Measurements from ENCODE around the gene BCL2.

BCL2 gene

GRCh38 chr18:63213936-63214671 is 105.5 kb downstream of the BCL2 start:
- no peaks in the 10 kb centered on the region for H3K27me3 ChIP-seq (ENCODE audit: control insufficient read depth, insufficient read depth, low read length)
- DNase-seq (ENCODE audit: low read depth, low spot score), result no peak
- H3K4me1 ChIP-seq (ENCODE audit: control insufficient read depth, insufficient read depth, low read length), result no peaks in the 10 kb centered on the region
- H3K9me3 ChIP-seq (ENCODE audit: control insufficient read depth, insufficient read depth, low read length), result no peaks in the 10 kb centered on the region
- no peaks in the 10 kb centered on the region for H3K36me3 ChIP-seq (ENCODE audit: control insufficient read depth, insufficient read depth, low read length)
- no CpG with 5 or more reads among the region's 8 CpGs for whole genome bisulfite sequencing (ENCODE audit: insufficient coverage, insufficient read length)
- no peak overlapping the region for H3K4me3 ChIP-seq (ENCODE audit: low read length)
- H3K27ac ChIP-seq (ENCODE audit: low read length), result no peak overlapping the region

DNA sequence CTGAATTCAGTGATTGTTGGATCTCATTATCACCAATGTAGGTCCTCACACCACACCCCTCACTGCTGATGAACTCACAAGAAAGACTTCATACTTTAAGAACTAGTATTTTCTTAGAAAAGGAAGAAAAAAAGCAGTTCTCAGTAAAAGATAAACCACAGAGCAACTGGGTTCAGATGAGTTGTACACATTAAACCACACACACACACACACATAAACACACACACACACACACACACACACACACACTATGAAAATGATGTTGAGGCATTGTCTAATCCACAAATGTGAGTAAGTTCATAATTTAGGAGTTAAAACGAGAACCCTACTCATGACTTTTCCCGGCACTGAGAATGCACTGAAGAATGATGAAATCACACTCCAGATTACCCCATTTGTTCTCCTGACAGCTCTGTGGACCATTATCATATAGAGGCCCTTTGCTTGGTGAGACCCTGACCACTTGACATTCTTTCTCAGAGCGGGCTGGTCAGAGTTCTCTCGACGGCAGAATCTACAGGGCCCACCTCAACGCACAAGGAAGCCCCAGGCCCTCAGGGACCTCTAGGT is 106.2 kb downstream of the BCL2 start:
- Histone ChIP-seq H3K4me3 (ENCODE audit: low read length) (no peak overlapping the region), H3K27me3 (ENCODE audit: control insufficient read depth, insufficient read depth, low read length) (no peaks in the 10 kb centered on the region), H3K36me3 (ENCODE audit: control insufficient read depth, insufficient read depth, low read length) (no peaks in the 10 kb centered on the region), H3K27ac (ENCODE audit: low read length) (no peak overlapping the region), H3K4me1 (ENCODE audit: control insufficient read depth, insufficient read depth, low read length) (no peaks in the 10 kb centered on the region), H3K9me3 (ENCODE audit: control insufficient read depth, insufficient read depth, low read length) (no peaks in the 10 kb centered on the region)
- WGBS (ENCODE audit: insufficient coverage, insufficient read length), result no CpG with 5 or more reads among the region's 6 CpGs
- DNase-seq (ENCODE audit: low read depth, low spot score), result no peak

DNA sequence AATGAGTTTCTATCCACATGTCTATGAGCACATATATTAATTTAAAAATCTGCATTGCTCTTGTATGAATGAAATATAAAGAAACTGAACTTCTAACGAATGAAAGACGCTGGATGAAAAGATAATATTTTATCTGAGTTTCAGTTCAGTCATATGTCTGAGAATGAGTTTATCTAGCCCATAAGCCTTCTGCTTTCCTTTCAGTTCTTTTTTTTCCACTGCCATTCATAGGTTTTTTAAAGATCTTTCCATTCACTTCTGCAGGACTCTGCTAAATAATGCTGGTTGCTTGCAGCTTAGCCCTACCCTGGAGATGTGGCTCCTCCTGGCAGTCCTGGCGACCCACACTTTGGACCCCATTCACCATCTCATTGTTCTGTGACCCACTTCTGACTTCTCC is 109.0 kb downstream of the BCL2 start:
- H3K4me1 ChIP-seq (ENCODE audit: control insufficient read depth, insufficient read depth, low read length), result no peaks in the 10 kb centered on the region
- WGBS (ENCODE audit: insufficient coverage, insufficient read length), result no CpG with 5 or more reads among the region's 3 CpGs

GRCh38 chr18:63208676-63209075 is 110.9 kb downstream of the BCL2 start:
- WGBS (ENCODE audit: insufficient coverage, insufficient read length), result no CpG with 5 or more reads among the region's 3 CpGs

More for the DNA sequence above, 109.0 kb downstream of the BCL2 start:
- H3K9me3 ChIP-seq (ENCODE audit: control insufficient read depth, insufficient read depth, low read length), result no peaks in the 10 kb centered on the region
- no peaks in the 10 kb centered on the region for H3K36me3 ChIP-seq (ENCODE audit: control insufficient read depth, insufficient read depth, low read length)
- H3K4me3 ChIP-seq (ENCODE audit: low read length), result no peak overlapping the region
- H3K27me3 ChIP-seq (ENCODE audit: control insufficient read depth, insufficient read depth, low read length), result no peaks in the 10 kb centered on the region
- DNase-seq (ENCODE audit: low read depth, low spot score), result no peak
- H3K27ac ChIP-seq (ENCODE audit: low read length), result no peak overlapping the region

DNA sequence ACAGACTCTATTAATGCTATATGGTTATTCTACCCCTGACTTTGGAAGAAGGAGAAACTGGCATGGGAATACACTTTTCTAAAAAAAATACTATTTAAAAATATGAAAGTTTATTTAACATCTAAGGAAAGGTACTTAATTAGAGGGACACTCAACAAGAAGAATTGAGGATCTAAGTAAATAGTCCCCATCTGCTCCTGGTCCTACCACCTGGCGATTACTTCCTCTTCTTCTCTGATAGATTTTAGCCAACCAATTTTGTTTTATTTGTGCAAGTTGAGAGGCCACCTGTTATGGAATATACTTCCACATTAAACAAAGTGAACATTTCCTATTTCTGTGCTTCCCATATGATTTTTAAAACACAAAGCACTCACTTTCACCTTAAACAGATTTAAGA is 111.7 kb downstream of the BCL2 start:
- Histone ChIP-seq H3K27me3 (ENCODE audit: control insufficient read depth, insufficient read depth, low read length) (no peaks in the 10 kb centered on the region), H3K4me3 (ENCODE audit: low read length) (no peak overlapping the region), H3K36me3 (ENCODE audit: control insufficient read depth, insufficient read depth, low read length) (no peaks in the 10 kb centered on the region), H3K9me3 (ENCODE audit: control insufficient read depth, insufficient read depth, low read length) (no peaks in the 10 kb centered on the region), H3K27ac (ENCODE audit: low read length) (no peak overlapping the region), H3K4me1 (ENCODE audit: control insufficient read depth, insufficient read depth, low read length) (no peaks in the 10 kb centered on the region)
- WGBS (ENCODE audit: insufficient coverage, insufficient read length), result no CpG with 5 or more reads among the region's 1 CpG
- DNase-seq (ENCODE audit: low read depth, low spot score), result no peak

More at GRCh38 chr18:63208676-63209075, 110.9 kb downstream of the BCL2 start:
- H3K27ac ChIP-seq (ENCODE audit: low read length), result no peak overlapping the region
- H3K9me3 ChIP-seq (ENCODE audit: control insufficient read depth, insufficient read depth, low read length), result no peaks in the 10 kb centered on the region
- H3K27me3 ChIP-seq (ENCODE audit: control insufficient read depth, insufficient read depth, low read length), result no peaks in the 10 kb centered on the region
- H3K4me3 ChIP-seq (ENCODE audit: low read length), result no peak overlapping the region
- no peak for DNase-seq (ENCODE audit: low read depth, low spot score)
- no peaks in the 10 kb centered on the region for H3K36me3 ChIP-seq (ENCODE audit: control insufficient read depth, insufficient read depth, low read length)
- H3K4me1 ChIP-seq (ENCODE audit: control insufficient read depth, insufficient read depth, low read length), result no peaks in the 10 kb centered on the region

GRCh38 chr18:63207143-63207790 is 112.3 kb downstream of the BCL2 start:
- no CpG with 5 or more reads among the region's 14 CpGs for WGBS (ENCODE audit: insufficient coverage, insufficient read length)
- Histone ChIP-seq H3K4me1 (ENCODE audit: control insufficient read depth, insufficient read depth, low read length) (no peaks in the 10 kb centered on the region), H3K4me3 (ENCODE audit: low read length) (no peak overlapping the region), H3K36me3 (ENCODE audit: control insufficient read depth, insufficient read depth, low read length) (no peaks in the 10 kb centered on the region), H3K27me3 (ENCODE audit: control insufficient read depth, insufficient read depth, low read length) (no peaks in the 10 kb centered on the region), H3K27ac (ENCODE audit: low read length) (no peak overlapping the region), H3K9me3 (ENCODE audit: control insufficient read depth, insufficient read depth, low read length) (no peaks in the 10 kb centered on the region)
- no peak for DNase-seq (ENCODE audit: low read depth, low spot score)

- Histone ChIP-seq H3K9me3 (ENCODE audit: control insufficient read depth, insufficient read depth, low read length) (no peaks in the 10 kb centered on the region), H3K27ac (ENCODE audit: low read length) (no peak overlapping the region), H3K4me1 (ENCODE audit: control insufficient read depth, insufficient read depth, low read length) (no peaks in the 10 kb centered on the region), H3K36me3 (ENCODE audit: control insufficient read depth, insufficient read depth, low read length) (no peaks in the 10 kb centered on the region), H3K4me3 (ENCODE audit: low read length) (no peak overlapping the region), H3K27me3 (ENCODE audit: control insufficient read depth, insufficient read depth, low read length) (no peaks in the 10 kb centered on the region)
- WGBS (ENCODE audit: insufficient coverage, insufficient read length), result no CpG with 5 or more reads among the region's 13 CpGs
- no peak for DNase-seq (ENCODE audit: low read depth, low spot score)
Observed at GRCh38 chr18:63206433-63207142, 113.0 kb downstream of the BCL2 start.

DNA sequence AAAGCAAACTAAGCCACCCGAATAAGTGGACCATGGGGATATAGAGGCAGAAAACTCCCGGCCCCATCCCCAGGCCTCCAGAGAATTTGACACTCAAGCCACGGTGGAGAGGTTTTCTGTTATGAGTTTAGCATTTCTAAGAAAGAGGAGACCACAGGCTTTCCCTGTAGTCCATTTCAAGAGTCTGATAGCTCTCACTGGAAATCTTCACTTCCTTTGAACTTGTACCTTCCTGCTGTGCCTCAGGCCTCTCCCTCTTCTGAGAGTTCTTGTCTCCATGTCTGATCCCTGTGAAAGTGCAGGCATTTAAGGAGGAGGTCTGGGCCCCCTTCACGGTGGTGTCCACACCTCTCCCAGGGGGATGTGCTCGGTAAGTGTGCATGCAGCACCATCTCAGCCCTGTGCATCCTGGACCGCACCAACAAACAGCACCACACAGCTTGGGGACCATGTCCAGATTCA is 113.7 kb downstream of the BCL2 start:
- no peaks in the 10 kb centered on the region for H3K36me3 ChIP-seq (ENCODE audit: control insufficient read depth, insufficient read depth, low read length)
- H3K4me1 ChIP-seq (ENCODE audit: control insufficient read depth, insufficient read depth, low read length), result no peaks in the 10 kb centered on the region
- H3K27ac ChIP-seq (ENCODE audit: low read length), result no peak overlapping the region
- WGBS (ENCODE audit: insufficient coverage, insufficient read length), result no CpG with 5 or more reads among the region's 6 CpGs
- H3K27me3 ChIP-seq (ENCODE audit: control insufficient read depth, insufficient read depth, low read length), result no peaks in the 10 kb centered on the region
- no peaks in the 10 kb centered on the region for H3K9me3 ChIP-seq (ENCODE audit: control insufficient read depth, insufficient read depth, low read length)
- H3K4me3 ChIP-seq (ENCODE audit: low read length), result no peak overlapping the region
- no peak for DNase-seq (ENCODE audit: low read depth, low spot score)

DNA sequence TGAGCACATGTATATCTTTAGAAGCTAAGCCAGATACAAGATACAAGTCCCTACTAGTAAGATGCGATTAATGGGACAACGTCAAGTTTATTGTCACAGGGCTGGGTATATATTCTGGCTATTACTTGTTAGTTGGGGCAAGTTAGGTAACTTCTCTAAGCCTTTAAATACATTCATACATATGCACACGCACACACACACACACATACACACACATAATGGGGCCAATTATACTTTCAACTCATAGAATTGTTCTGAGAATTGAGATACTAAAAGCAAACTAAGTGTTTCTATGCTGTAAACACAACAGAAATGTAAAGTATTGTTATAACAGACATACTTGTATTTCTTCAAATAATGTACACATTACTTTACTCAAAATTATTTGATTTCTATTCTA is 116.1 kb downstream of the BCL2 start:
- no peaks in the 10 kb centered on the region for H3K9me3 ChIP-seq (ENCODE audit: control insufficient read depth, insufficient read depth, low read length)
- no peak overlapping the region for H3K27ac ChIP-seq (ENCODE audit: low read length)
- H3K36me3 ChIP-seq (ENCODE audit: control insufficient read depth, insufficient read depth, low read length), result no peaks in the 10 kb centered on the region
- WGBS (ENCODE audit: insufficient coverage, insufficient read length), result no CpG with 5 or more reads among the region's 3 CpGs
- no peak overlapping the region for H3K4me3 ChIP-seq (ENCODE audit: low read length)
- no peak for DNase-seq (ENCODE audit: low read depth, low spot score)
- H3K27me3 ChIP-seq (ENCODE audit: control insufficient read depth, insufficient read depth, low read length), result no peaks in the 10 kb centered on the region
- H3K4me1 ChIP-seq (ENCODE audit: control insufficient read depth, insufficient read depth, low read length), result no peaks in the 10 kb centered on the region

DNA sequence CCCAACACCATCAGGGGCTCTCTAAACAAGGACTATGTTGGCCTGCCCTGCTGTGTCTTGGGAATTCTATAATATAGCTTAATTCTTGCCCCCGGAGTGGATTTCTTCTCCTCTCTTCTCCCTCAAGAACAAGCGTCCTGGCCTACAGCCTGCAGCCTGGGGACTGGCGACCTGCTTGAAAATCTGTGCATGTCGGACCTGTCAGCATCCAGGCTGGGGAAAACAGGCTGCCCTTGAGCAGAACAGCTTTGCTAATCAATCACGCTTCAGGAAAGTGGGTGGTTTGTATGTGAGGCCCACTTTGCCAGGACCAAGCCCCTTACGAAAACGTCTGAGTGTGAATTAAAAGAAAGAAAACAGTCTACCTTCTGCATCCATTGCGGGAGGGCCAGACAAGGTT is 116.7 kb downstream of the BCL2 start:
- Histone ChIP-seq H3K27ac (ENCODE audit: low read length) (no peak overlapping the region), H3K27me3 (ENCODE audit: control insufficient read depth, insufficient read depth, low read length) (no peaks in the 10 kb centered on the region), H3K4me1 (ENCODE audit: control insufficient read depth, insufficient read depth, low read length) (no peaks in the 10 kb centered on the region), H3K9me3 (ENCODE audit: control insufficient read depth, insufficient read depth, low read length) (no peaks in the 10 kb centered on the region), H3K36me3 (ENCODE audit: control insufficient read depth, insufficient read depth, low read length) (no peaks in the 10 kb centered on the region), H3K4me3 (ENCODE audit: low read length) (no peak overlapping the region)
- no peak for DNase-seq (ENCODE audit: low read depth, low spot score)
- WGBS (ENCODE audit: insufficient coverage, insufficient read length), result no CpG with 5 or more reads among the region's 8 CpGs
